ENCODE data around the gene MROH8.
"Not testable (repeated sequence)": the region's sequence is repeated elsewhere in the genome, so short reads cannot be mapped to it uniquely, and the experiment has no call there.

The MROH8 gene

DNA sequence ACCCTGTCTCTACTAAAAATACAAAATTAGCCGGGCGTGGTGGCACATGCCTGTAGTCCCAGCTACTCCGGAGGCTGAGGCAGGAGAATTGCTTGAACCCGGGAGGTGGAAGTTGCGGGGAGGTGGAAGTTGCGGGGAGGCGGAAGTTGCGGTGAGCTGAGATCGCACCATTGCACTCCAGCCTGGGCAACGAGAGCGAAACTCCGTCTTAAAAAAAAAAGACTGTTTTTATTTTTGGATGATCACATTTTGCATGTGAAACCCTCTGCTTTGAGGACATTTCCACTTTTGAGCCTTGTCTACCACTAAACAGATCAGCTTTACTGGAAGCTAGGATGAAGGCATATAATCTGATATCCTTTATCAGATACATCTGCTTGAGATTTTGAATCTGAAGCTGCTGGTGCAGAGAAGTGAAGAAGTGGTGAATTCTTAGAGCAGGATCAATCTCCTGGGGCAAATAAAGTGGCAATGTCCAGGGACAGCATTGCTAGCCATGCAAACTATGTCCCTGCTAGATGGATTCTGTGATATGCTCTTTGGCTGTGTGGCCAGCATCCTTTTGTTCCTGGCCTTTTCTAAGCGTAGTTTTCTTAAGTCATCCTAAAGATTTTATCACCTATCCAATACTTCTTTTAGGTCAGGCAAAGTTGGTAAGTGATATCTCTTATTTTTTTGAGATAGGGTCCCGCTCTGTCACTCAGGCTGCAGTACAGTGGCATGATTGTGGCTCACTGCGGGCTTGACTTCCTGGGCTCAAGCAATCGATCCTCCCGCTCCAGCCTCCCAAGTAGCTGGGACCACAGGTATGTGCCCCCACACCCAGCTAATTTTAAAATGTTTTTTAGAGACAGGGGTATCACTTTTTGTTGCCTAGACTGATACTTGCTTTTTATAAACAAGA lies 106.8 kb downstream of the MROH8 start:
- H3K27ac Mint-ChIP-seq: peak overlapping the region; percentile 84
- H3K4me1 Mint-ChIP-seq: peaks cover 9% of the 10 kb centered on the region
- no peaks in the 10 kb centered on the region for H3K9me3 Mint-ChIP-seq
- no peak for DNase-seq (ENCODE audit: low spot score in 2 of 2)
- ATAC-seq (ENCODE audit: low read depth): peak; percentile 54
- no peaks in the 10 kb centered on the region for H3K27me3 Mint-ChIP-seq
- peaks cover 4% of the 10 kb centered on the region for H3K36me3 Mint-ChIP-seq
- H3K4me3 Mint-ChIP-seq: peak overlapping the region; percentile 64

DNA sequence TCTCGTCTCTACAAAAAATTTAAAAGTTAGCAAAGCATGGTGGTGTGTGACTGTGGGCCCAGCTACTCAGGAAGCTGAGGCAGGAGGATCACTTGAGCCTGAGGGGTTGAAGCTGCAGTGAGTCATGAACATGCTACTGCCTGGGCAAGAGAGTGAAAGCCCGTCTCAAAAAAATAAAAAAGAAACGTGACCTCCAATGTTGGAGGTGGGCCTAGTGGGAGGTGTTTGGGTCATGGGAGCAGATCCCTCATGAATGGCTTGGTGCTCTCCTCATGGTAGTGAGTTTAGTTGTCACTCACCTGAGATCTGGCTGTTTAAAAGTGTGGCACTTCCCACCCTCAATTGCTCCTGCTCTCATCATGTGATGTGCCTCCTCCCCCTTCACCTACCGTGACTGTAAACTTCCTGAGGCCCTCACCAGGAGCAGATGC lies 107.9 kb downstream of the MROH8 start:
- Mint-ChIP-seq H3K9me3 (no peaks in the 10 kb centered on the region), H3K4me1 (peaks cover 9% of the 10 kb centered on the region), H3K27ac (peak overlapping the region; percentile 84), H3K36me3 (peaks cover 6% of the 10 kb centered on the region), H3K27me3 (no peaks in the 10 kb centered on the region), H3K4me3 (peak overlapping the region; percentile 29)
- DNase-seq (ENCODE audit: low spot score in 2 of 2) (no peak), ATAC-seq (ENCODE audit: low read depth) (peak; percentile 70)

DNA sequence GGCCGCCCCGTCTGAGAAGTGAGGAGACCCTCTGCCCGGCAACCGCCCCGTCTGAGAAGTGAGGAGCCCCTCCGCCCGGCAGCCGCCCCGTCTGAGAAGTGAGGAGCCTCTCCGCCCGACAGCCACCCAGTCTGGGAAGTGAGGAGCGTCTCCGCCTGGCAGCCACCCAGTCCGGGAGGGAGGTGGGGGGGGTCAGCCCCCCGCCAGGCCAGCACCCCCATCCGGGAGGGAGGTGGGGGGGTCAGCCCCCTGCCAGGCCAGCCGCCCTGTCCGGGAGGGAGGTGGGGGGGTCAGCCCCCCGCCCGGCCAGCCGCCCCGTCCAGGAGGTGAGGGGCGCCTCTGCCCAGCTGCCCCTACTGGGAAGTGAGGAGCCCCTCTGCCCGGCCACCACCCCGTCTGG lies 109.8 kb downstream of the MROH8 start:
- ATAC-seq (ENCODE audit: low read depth); H3K9me3 Mint-ChIP-seq; H3K27me3 Mint-ChIP-seq; H3K4me3 Mint-ChIP-seq; H3K4me1 Mint-ChIP-seq; DNase-seq (ENCODE audit: low spot score in 2 of 2); H3K27ac Mint-ChIP-seq: not testable (repeated sequence)
- peaks cover 11% of the 10 kb centered on the region for H3K36me3 Mint-ChIP-seq

DNA sequence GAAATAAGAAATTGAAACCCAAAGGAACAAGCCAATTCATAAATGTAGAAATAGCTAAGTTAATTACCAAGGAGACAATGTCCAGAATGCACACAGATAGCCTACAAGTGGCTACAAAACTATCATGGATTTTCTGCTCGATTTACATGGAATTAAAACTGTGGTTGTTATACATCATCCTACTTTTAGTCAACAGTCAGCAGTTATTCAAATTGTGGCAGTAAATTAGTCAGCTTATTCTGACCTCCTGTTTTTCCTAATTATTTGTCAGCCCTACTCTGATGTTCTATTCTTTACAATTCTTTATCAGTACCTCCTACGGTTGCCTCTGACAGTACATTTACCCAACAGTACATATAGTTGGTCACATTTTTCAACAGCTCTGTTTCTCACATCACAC lies 113.2 kb downstream of the MROH8 start:
- H3K36me3 Mint-ChIP-seq: peaks cover 16% of the 10 kb centered on the region
- no peak for DNase-seq (ENCODE audit: low spot score in 2 of 2)

DNA sequence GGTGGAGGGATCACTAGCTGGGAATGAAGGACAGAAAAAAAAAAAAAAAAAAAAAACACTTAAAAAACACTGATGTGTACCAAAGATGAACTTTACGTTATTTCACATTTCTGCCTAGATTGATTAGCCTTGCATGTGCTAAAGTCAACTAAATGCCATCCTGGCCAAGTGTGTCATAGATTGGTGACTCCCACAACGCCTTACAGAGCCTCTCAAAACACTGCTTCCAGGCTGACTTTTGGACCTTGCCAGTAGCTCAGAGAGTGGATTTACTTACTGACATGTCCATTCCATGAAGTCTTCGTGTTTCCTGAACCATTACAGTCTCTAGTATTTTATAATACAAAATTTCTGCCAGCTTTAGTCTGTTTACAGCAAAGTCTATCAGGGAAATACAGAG lies 124.1 kb downstream of the MROH8 start:
- Mint-ChIP-seq H3K4me1 (no peaks in the 10 kb centered on the region), H3K9me3 (no peaks in the 10 kb centered on the region)
- ATAC-seq (ENCODE audit: low read depth): no peak

More for the DNA sequence above, 113.2 kb downstream of the MROH8 start:
- Mint-ChIP-seq H3K4me3 (no peak overlapping the region), H3K27me3 (no peaks in the 10 kb centered on the region), H3K27ac (no peak overlapping the region), H3K9me3 (no peaks in the 10 kb centered on the region), H3K4me1 (peaks cover under 1% of the 10 kb centered on the region)
- ATAC-seq (ENCODE audit: low read depth): no peak

DNA sequence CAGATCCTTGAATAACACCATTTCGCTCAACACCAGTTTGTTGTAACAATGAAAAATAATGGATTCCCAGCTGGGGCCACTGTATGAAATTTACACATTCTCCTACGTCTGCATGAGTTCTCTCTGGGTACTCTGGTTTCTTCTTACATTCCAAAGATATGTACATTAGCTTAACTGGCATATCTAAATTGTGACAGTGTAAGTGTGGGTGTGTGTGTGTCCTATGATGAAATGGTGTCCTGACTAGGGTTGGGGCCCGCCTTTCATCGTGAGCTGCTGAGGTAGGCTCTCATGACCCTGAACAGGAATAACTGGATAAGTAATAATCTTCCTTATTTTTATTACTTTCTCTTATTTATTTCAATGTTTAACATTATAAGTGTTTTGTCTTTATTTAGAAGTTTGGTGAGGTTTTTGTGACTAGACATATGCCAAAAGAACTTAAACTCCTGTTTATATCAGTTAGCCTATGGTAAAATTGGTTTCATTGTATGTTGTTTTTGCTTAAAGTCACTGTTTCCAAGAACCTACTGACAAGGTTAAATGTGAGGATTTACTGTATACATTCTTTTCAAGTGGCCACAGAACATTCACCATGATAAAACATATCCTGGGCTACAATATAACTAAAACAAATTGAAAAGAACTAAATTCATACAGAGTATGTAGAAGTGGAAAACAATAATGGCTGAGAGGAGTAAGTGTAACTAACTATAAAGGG lies 126.0 kb downstream of the MROH8 start:
- no peaks in the 10 kb centered on the region for H3K9me3 Mint-ChIP-seq
- no peak for DNase-seq (ENCODE audit: low spot score in 2 of 2)
- no peak for ATAC-seq (ENCODE audit: low read depth)
- H3K27ac Mint-ChIP-seq: no peak overlapping the region
- no peak overlapping the region for H3K4me3 Mint-ChIP-seq
- H3K27me3 Mint-ChIP-seq: no peaks in the 10 kb centered on the region
- peaks cover 41% of the 10 kb centered on the region for H3K36me3 Mint-ChIP-seq
- H3K4me1 Mint-ChIP-seq: no peaks in the 10 kb centered on the region

More for the DNA sequence above, 124.1 kb downstream of the MROH8 start:
- no peak overlapping the region for H3K4me3 Mint-ChIP-seq
- DNase-seq (ENCODE audit: low spot score in 2 of 2): no peak
- peaks cover 48% of the 10 kb centered on the region for H3K36me3 Mint-ChIP-seq
- no peaks in the 10 kb centered on the region for H3K27me3 Mint-ChIP-seq
- no peak overlapping the region for H3K27ac Mint-ChIP-seq

Data from memory B cell (primary cell).